LNCaP clone FGC (cell line): ENCODE results near the gene MRPS6.

ENCODE experiments used
- DNase-seq: peaks from one replicate; pipeline ENCODE4 v3.0.0-alpha.2; 2011; ENCODE audit warnings: low read depth
- H3K4me3 ChIP-seq: 2 replicates; pipeline ENCODE4 v1.5.1; 2011; ENCODE audit warnings: mild to moderate bottlenecking, low read depth, low read length, control low read depth
- TF ChIP-seq, protein P1 (sequence below): IDR thresholded peaks from 2 replicates; pipeline ENCODE4 v1.5.1; 2012; ENCODE audit warnings: mild to moderate bottlenecking; ENCODE audit not compliant: control insufficient read depth, insufficient read depth; ENCODE audit errors: extremely low read depth

Gene MRPS6

DNA sequence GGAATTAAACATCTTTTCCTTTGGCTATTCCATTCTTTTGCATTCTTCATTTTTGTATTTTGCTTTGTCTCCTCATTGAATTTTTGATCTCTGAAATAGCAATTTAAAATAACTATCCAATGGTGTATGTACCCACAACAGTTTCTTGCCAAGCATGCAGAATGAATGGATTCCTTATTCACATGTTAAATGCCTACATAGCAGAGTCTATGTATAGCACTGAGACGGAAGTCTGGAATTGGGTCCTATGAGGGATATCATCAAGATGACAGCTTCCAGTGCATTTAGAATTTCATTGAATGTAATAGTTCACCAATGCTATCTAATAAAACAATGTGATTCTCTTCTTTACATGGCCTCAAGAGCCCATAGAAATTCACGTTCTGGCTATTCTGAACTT lies 97.5 kb downstream of the MRPS6 start:
- TF ChIP-seq, protein P1, sequence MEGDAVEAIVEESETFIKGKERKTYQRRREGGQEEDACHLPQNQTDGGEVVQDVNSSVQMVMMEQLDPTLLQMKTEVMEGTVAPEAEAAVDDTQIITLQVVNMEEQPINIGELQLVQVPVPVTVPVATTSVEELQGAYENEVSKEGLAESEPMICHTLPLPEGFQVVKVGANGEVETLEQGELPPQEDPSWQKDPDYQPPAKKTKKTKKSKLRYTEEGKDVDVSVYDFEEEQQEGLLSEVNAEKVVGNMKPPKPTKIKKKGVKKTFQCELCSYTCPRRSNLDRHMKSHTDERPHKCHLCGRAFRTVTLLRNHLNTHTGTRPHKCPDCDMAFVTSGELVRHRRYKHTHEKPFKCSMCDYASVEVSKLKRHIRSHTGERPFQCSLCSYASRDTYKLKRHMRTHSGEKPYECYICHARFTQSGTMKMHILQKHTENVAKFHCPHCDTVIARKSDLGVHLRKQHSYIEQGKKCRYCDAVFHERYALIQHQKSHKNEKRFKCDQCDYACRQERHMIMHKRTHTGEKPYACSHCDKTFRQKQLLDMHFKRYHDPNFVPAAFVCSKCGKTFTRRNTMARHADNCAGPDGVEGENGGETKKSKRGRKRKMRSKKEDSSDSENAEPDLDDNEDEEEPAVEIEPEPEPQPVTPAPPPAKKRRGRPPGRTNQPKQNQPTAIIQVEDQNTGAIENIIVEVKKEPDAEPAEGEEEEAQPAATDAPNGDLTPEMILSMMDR = no peak
- H3K4me3 ChIP-seq = no peak overlapping the region
- DNase-seq = no peak

DNA sequence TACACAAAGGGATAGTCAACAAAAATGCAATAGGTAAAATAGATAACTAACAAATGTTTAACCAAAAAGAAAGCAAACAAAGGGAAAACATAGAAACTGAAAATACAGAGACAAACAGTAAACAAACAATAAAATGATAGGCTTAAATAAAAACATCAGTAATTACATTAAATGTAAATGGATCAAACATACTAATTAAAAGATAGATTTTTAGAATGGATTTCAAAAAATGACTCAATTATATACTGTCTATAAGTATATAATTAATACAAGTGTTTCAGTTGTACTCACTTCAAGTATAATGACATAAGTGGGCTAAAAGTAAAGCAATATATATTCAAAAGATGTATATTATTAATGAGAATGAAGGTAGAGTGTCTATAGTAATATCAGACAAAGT lies 101.1 kb downstream of the MRPS6 start:
- DNase-seq = no peak
- H3K4me3 ChIP-seq = no peak overlapping the region
- TF ChIP-seq, protein P1 = no peak

DNA sequence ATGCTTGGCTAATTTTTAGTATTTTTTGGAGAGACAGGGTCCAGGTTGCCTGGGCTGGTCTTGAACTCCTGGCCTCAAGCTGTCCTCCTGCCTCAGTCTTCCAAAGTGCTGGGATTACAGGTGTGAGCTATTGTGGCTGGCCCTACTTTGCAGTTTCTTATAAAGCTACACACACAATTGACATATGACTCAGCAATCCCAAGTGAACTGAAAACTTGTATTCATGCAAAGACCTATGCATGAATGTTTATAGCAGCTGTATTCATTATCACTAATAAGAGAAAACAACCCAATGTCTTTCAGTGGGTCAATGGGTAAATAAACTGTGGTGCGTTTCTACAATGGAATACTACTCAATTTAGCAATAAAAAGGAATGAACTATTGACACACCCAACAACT lies 103.1 kb downstream of the MRPS6 start:
- H3K4me3 ChIP-seq = no peak overlapping the region
- DNase-seq = no peak
- TF ChIP-seq, protein P1 = no peak

DNA sequence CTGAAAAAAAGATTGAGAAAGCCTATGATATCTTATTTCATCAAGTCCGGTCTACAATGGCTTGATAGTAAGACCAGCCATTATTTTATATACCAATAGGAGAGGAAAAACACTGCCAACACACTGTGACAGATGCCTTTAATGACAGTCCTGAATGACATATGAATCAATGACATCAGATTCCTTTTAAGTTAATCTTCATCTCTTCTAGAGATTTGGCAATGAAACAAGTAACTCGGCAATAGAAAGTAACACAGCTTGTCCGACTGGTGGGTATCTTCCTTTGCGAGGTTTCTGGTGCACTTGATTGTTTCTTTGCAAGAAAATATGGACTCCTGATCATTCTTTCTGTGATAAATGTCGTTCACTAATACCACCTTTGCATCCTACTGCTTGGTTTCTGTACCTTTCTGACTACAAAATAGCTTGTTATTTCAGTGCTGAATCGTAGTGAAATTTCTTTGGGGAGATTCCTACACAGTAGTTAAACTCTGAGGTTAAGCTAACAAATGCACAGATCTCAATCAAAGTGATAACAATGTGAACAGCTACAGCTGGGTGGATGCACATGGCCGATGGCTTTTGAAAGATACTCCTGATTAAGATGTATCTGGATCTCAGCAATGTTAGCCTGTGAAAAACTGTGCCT lies 104.7 kb downstream of the MRPS6 start:
- TF ChIP-seq, protein P1 = no peak
- DNase-seq = no peak
- H3K4me3 ChIP-seq = no peak overlapping the region

DNA sequence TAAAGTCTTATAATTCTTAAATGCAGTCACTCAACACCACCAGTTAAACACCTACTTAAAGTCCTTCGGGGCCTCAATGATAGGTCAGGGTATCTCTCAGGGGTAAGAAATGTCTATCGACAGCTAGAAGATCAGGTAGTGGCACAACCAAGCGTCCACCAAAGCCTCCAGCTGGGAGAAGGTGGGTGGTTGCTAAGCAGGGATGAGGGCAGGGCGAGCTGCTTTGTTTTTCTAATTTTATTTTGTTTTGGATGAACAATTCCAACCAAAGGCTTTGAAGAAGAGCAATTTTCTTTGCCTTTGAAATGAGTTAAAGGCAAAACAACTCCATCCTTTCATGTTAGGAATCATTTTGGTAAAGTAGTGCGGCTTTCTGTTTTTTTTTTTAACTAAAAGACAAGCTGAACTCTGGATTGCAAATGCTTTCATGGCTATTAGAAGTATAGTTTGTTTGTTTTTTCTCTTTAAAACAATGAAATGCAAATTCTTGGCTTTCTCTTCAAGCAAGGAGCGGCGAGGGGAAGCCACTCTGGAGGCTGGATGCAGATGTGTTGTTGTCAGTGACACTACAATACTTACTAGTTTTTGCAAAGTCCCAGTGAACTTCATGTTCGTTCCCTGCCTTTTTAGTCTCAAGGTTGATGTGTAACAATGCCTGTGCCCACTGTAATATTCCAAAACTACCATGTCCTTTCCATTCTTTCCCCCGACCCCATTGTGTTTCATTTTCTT lies 106.0 kb downstream of the MRPS6 start:
- TF ChIP-seq, protein P1 = no peak
- H3K4me3 ChIP-seq = no peak overlapping the region

DNA sequence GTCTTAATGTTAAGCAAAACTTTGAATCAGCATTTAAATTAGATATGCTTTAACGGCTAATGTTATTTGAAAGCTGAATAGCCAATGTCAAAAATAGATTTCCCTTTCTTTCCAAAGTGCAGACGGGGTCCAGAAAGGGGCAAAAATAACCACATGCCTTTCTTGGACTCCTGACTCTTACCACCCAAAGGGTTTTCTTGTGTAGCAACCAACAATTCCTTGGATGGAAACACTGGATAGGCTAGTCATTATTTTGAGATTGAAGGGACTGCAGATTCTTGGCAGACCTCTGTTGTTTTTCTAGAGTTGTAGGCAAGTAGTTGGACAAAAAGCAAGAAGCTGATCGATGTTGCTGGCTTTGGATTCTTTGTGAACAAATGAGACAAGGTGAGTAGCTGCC lies 107.0 kb downstream of the MRPS6 start:
- no peak for DNase-seq
- H3K4me3 ChIP-seq = no peak overlapping the region
- TF ChIP-seq, protein P1 = no peak

More for the DNA sequence above, 106.0 kb downstream of the MRPS6 start:
- no peak for DNase-seq
